ENCODE results near the gene FGGY.

DNA sequence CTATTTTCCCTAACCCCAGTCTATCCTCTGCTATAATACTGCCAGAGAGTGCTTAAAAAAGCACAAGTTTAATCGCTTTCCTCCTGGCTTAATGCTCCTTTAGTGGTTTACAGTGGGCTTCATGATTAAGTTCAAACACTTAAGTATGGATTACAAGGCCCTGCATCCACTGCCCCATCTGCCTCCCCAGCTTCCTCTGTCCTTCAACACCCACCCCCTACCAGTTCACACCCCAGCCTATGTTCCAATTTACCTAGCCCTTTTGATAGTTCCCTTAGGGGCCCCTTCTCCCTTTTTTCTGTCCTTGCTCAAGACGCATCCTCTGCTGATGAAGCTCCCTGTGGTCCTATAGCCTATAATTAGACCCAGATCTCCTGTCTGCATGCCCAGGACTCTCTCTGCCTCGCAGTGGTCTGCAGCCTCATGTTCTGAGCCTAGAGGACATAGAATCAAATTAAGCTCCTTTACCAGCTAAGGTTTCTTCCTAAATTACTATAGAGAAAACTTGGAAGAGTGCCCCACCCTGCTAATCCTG is 212.5 kb downstream of the FGGY start:
- TF ChIP-seq EZH2 (IDR thresholded peaks at IDR 0.05), result no peak
- TF ChIP-seq POLR2AphosphoS5 (IDR thresholded peaks at IDR 0.05; ENCODE audit: borderline replicate concordance, low read depth, low read length), result no peak
- TF ChIP-seq FOXP2 (optimal IDR thresholded peaks at IDR 0.05; ENCODE audit: control extremely low read depth, extremely low read length, insufficient read depth), result no peak
